Measurements from ENCODE around the gene BCL2A1.

DNA sequence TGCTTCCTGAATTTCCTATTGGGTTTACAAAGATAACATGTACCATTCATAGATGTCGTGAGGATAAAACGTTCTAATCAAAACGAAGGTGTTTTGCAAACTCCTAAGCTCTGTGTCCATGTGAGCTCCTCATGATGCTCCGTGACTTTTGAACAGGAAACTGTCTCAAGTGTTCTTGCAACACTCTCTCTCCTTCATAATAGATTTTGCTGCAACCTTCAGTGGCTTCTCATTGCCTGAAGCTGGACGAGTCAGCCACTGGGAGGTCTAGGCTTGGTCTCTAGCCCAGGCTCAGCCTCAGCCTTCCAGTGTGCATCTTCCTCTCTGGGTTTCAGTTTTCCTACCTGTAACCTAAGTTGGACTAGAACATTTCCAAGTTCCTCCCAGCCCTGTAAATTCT, 18.7 kb upstream of the BCL2A1 start:
- TF ChIP-seq, protein P1, sequence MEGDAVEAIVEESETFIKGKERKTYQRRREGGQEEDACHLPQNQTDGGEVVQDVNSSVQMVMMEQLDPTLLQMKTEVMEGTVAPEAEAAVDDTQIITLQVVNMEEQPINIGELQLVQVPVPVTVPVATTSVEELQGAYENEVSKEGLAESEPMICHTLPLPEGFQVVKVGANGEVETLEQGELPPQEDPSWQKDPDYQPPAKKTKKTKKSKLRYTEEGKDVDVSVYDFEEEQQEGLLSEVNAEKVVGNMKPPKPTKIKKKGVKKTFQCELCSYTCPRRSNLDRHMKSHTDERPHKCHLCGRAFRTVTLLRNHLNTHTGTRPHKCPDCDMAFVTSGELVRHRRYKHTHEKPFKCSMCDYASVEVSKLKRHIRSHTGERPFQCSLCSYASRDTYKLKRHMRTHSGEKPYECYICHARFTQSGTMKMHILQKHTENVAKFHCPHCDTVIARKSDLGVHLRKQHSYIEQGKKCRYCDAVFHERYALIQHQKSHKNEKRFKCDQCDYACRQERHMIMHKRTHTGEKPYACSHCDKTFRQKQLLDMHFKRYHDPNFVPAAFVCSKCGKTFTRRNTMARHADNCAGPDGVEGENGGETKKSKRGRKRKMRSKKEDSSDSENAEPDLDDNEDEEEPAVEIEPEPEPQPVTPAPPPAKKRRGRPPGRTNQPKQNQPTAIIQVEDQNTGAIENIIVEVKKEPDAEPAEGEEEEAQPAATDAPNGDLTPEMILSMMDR (conservative IDR thresholded peaks at IDR 0.05; ENCODE audit: low read depth, low read length): no peak
- TF ChIP-seq EZH2 (IDR thresholded peaks at IDR 0.05; ENCODE audit: low read length, unreplicated experiment): no peak
